IPS-18c (cell line): ENCODE data around the gene TMEM272.

ENCODE experiments used
- H3K4me3 ChIP-seq: 2 replicates; pipeline ENCODE4 v1.7.0; 2013; ENCODE audit warnings: low read depth, mild to moderate bottlenecking, low read length, moderate library complexity; ENCODE audit not compliant: insufficient read depth
- H3K9me3 ChIP-seq: one replicate; pipeline ENCODE4 v1.6.1; 2013; ENCODE audit warnings: mild to moderate bottlenecking, low read length, moderate library complexity; ENCODE audit not compliant: control insufficient read depth, insufficient read depth

TMEM272 gene, protein sequence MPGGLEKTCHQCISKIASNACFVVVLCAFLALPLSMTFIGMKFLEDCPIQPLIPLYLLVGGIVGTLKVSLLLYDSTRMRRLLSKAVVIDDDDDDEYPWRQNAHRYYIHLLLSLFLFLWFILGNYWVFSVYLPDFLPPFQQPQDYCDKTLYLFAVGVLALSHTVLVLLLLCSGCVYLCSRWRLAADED

DNA sequence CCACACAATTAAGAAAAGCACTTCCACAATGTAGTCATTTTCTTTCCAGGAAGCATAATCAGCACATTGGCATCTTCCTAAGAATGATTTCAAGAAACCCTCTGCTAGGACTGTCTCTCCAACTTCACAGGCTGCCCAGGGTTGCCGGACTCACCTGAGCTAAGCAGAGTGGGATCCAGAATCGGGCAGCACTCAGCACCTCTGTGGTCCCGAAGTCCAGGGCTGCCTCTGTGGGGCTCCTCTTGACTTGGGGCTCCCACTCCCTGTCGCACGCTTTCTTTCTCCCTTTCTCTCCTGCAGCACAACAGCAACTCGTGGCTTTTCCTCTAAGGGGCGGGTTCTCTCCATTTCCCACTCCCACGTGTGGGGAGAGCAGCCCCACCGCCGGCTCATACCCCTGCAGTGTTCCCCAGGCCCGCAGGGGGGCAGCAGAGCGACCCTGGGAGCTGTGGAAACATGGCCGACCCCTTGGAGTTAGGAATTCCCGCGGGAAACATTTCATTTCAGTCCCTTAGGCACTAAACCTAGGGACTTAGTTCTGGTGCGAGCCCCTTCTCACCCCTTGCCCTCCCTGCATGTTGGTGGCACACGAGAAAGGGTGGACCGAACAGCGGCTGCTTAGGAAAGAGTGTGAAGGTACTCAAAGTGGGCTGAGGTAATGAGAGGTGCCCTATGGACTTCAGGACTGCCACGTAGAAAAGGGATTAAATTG, at the start of gene TMEM272:
Gene TMEM272, minus strand, starts transcription at position 316 of the 712 bp plus-strand sequence. CDS start 6,647 bp downstream, outside the sequence.
- Histone ChIP-seq H3K4me3 (no peak within 1 kb of the TSS; the same call in 1 of the 2 replicates), H3K9me3 (no peaks in the 10 kb centered on the region)

DNA sequence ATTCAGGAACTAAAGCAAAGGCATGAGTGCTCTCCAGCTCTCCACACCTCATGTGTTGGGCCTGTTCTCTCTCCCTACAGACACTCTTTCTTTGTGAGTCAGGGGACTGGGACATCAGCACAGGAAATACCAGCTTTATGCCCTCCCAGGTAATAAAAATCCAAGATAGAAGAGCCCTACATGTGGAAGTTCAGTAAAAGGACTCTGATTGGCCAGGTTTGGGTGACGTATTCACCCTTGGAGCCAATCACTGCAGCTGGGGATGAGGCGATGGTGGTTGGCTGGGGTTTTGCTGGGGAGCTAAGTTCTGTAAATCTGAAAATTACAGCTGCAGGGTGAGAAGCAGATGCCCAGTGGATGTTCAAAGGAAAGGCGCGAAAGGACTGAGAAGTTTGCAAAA, 49.3 kb upstream of the TMEM272 start:
- no peak overlapping the region for H3K4me3 ChIP-seq
- peaks cover 2% of the 10 kb centered on the region for H3K9me3 ChIP-seq

DNA sequence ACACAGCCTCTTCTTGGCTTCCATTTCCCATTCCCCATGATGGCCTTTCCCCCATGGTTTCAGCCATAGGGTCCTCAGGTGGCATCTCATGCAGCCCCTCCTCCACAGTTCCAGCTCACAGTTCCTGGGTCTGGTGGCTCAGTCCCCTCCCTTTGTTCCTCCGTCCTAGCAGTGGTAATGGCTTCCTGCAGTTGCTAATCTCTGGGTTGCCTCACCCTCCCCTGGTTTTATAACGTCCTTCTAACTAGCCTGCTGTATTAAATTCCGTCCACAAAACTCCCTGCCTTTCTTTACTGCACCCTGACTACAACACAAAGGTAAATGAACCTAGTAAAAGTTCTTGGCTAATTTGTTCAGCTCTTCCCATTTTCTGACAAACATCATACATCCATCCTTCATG, 47.7 kb upstream of the TMEM272 start:
- peaks cover 2% of the 10 kb centered on the region for H3K9me3 ChIP-seq
- no peak overlapping the region for H3K4me3 ChIP-seq

DNA sequence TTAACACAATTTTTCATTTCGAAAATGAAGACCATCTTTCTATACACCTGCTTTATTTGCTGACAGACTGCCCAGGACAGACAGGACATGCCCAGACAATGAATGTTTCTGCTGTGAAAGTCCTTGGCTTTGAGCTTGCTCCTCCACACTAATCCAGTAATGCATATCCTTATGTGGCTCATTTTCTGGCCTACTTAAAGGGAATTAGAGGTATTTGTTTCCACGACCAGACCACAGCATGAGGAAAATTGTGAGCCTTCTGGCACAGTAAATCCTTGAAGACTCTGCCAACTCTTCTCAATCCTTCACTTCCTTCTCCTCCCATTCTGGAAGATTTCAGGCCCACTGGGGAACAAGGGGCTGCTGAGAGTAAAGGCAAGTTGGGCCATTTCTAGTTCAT, 42.5 kb upstream of the TMEM272 start:
- Histone ChIP-seq H3K9me3 (no peaks in the 10 kb centered on the region), H3K4me3 (no peak overlapping the region)

DNA sequence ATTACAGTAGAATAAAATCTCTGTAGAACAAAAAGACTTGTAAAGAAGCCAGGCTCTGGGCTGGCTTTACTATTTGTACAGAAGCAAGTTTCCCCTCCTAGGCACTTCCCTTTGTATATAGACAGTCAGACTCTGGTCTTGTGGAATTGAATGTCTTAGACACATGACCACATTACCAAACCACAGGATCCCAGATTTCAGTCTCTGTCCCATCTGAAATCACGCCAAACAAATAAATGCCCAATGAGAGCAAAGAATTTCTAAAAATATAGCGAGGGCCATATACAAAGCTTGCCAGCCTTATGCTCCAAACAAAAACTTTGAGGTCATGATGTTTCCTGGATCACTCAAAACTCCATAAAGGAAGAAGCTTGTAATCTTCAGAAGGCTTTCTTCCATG, 40.7 kb upstream of the TMEM272 start:
- Histone ChIP-seq H3K4me3 (no peak overlapping the region), H3K9me3 (no peaks in the 10 kb centered on the region)

DNA sequence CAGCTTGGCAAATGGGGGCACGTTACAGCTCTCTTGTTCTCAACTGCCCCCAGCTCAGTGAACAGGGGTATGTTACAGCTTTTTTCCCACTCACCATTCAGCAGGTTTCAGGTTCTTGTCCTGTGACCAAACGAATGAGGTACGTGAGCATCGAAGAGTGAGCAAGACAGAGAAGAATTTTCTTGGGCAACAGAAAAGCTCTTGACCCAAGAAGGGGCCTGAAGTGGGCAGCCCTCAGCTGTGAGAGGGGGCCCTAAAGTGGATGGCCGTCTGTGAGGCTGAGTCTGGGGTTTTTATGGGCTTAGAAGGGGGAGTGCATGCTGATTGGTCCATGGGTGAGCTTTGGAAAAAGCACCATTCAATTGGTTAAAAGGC, 38.2 kb upstream of the TMEM272 start:
- H3K9me3 ChIP-seq: no peaks in the 10 kb centered on the region
- no peak overlapping the region for H3K4me3 ChIP-seq

DNA sequence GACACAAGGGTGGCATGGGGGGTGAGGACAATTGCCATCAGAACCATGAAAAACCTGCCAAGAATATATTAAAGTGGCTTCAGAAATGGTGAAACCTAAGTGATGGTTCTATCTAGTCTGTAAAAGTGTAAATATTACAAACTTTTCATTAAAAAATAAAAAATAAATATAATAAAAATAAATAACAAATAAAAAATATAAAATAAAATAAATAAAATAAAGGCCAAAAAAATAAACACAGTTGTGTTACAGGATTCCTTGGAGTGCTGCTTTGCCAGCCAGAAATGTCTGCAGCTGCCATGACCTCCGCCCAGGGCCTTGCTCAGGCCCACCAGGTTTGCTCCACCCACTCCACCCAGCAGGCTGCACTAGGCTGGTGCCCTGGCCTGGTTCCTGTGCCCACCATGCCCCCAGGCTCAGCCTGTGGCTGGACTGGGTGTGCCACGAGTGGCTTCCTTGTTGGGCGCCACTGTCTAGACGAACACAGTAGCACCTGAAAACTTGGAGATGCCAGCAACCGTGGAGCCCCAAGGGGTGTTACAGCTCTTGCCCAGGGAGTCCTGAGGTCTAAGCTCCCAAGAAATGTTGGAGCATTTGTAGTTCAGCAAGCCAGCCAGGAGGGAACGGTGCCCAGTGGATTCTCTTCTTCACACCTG, 37.7 kb upstream of the TMEM272 start:
- no peaks in the 10 kb centered on the region for H3K9me3 ChIP-seq
- H3K4me3 ChIP-seq: no peak overlapping the region

DNA sequence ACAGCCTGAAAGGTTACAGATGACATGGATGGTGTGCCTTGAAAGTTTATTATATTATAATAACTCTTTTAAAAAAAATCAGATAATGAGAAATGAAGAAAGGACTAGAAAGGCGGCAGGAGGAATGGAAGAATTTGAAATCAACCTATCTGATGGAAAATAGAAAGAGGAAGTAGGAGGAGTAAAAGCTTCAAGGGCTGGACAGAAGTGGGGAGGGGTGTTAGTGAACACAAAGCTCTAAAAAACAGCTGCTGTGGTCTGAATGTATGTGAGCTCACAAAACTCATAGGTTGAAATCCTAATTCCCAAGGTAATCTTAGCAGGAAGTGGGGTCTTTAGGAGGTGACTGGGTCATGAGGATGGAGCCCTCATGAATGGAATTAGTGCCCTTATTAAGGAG, 36.3 kb upstream of the TMEM272 start:
- Histone ChIP-seq H3K9me3 (no peaks in the 10 kb centered on the region), H3K4me3 (no peak overlapping the region)

DNA sequence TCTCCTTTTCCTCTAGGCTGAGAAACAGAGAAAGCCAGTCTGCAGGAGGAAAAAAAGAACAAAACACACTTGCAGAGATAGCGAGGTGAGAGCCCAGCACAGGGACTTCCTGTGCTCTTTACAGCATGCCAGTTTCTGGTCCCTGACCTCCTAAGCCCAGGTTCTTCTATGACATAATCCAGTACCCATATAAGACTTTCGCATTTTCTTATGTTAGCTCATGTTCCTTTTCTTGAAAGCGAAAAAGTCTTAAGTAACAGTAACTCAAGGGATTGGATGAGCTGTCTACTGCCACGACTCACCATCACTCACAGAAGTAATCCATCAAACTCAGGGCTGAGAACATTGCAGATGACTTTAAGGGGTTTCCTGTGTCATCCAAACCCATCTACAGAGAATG, 34.2 kb upstream of the TMEM272 start:
- H3K4me3 ChIP-seq: no peak overlapping the region
- H3K9me3 ChIP-seq: no peaks in the 10 kb centered on the region

DNA sequence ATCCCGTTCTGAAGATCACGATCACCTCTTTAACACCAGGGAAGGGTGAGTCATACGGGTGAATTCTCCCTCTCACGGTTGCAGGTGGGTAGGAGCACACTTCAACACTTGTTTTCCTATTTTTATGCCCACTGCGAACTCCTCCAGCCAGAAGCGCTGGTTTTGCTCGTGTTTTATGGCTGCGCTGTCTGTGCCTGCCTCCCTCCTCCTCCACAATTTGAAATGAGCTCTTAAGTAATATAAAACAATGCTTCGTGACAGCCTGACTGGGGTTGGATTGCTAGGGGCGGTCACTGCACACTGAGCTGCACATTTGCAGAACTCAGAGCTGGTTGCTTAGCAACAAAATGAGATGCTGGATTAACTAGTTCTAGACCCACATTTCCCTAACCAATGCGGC, 29.7 kb upstream of the TMEM272 start:
- Histone ChIP-seq H3K9me3 (no peaks in the 10 kb centered on the region), H3K4me3 (no peak overlapping the region)

DNA sequence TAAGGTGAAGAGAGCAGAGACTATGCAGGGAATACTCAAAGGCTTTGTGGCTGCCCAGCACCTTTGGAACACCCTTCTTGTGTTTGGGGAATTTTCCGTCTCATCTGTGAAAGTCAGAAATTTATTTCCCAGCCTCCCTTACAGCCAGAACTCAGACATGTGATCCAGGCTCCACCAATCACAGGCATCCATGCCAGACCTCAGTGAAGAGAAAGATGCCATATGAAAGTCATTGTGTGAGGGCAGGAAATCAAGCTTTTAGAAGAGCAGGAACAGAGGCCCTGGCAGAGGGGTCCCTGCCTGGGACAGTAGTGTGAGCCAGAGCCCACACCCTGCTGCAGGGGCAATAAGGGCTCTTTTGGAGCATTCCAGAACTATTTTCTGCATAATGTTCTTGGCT, 28.9 kb upstream of the TMEM272 start:
- no peaks in the 10 kb centered on the region for H3K9me3 ChIP-seq
- H3K4me3 ChIP-seq: no peak overlapping the region

DNA sequence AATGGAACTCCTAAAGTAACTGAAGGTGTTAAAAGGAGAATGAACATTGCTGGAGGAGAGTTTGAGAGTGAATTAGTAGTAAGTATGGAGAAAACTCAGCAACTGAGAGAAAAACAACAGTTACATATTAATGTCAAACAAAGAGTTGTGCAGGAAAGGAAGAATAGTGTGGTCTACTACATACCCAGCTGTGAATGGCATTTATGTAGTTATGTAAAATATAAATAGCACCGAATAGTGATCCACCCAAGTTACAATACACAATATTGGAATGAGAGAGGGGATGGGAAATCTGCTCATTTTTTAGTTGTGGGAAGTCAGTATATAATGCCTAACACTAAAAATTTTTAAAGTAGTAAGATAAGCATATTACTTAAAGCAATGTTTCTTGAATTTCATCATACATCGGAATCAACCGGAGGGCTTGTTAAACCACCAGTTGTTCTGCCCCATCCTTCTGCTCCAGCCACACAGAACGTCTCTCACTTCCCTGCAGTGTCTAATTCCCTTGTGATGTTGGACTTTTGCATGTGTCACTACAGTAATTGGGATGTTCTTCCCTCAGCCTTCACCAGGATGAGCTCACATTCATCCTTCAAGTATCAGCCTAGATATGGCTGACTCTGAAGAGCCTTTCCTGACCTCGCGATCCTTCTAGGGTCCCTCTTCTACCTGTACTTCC, 28.3 kb upstream of the TMEM272 start:
- H3K4me3 ChIP-seq: no peak overlapping the region
- no peaks in the 10 kb centered on the region for H3K9me3 ChIP-seq

DNA sequence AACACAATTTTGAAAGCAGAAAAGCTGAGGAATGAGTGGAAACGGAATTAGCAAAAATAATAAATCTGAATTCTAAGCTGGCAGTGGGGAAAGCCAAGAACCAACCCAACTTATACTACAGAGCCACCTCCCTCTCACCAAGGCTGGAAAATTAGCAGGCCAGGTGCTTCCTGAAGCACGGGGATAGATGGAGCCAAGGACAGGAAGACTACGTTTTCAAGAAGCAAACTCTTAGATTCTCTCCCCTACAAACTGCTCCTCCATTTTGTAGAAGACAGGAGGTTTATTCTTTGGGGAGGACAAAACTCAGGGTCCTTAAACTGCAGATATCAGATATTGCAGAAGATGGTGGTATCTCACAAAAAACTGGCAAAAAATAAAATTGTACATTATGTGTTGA, 25.6 kb upstream of the TMEM272 start:
- Histone ChIP-seq H3K4me3 (no peak overlapping the region), H3K9me3 (no peaks in the 10 kb centered on the region)

DNA sequence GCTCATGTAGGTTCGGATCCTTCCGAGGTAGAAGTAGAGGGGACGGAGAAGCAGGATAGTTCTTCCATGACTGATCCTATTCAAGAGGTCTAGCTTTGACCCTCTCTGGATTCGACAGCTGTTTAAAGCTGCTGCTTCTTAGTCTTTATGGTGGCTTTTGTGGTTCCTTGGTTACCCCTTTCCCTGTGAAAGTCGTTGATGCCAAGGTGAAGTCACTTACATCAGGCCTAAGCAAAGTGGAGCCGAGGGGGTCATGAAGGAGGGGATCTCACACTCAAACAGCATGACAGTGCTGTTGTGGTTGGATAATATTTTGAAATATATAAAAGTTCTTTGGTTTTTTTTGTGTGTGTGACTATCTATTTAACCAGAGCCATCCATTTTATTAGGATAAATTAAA, 24.9 kb upstream of the TMEM272 start:
- no peak overlapping the region for H3K4me3 ChIP-seq
- H3K9me3 ChIP-seq: no peaks in the 10 kb centered on the region

DNA sequence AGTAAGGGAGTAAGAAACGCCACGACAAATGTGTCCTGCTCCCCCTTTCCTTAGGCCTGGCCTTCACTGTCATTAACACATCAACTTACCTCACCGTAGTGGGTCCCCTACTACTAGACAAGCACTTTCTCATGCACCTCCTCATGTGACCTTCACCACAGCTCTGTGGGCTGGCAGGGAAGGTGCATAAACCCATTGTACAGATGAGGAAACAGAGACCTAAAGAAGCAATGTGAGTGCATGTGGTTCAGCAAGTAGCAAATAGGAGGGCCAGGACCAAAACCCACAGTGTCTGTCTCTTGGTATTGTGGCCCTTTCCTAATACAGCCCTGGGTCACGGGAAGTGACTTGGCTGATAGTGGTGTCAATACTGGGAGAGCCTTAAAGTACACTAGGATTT, 22.1 kb upstream of the TMEM272 start:
- H3K9me3 ChIP-seq: no peaks in the 10 kb centered on the region
- no peak overlapping the region for H3K4me3 ChIP-seq

DNA sequence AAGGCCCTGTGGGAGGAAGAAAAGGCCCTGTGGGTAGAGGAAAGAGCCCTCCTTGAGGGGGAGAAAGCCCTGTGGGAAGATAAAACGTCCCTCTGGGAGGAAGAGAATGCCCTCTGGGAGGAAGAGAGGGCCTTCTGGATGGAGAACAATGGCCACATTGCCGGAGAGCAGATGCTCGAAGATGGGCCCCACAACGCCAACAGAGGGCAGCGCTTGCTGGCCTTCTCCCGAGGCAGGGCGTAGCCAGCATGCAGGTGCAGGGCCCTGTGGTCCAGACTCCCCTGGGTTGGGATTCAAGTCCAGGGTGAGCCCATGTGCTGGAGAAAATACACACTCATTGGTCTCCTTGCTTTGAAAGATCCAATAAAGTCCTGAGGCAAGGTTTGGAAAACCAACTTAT, 20.9 kb upstream of the TMEM272 start:
- H3K4me3 ChIP-seq: no peak overlapping the region

DNA sequence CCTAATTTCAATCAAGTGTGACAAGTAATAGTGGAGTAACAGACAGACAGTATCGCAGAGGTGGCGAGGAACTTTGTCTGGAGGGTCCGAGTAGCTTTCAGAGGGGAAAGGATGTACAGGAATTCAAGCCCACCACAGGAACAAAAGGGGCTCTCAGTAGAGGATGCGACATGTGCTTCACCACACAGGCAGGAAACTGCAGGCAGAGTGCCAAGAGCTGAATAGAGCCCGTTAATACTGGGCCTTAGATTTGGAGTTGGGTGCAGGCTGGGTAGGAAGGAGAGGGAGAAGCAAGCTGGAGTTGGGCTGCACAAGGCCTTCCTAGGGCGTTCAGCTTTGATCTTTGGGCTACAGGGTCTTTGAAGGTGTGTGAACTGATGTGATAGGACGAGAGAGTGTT, 18.0 kb upstream of the TMEM272 start:
- Histone ChIP-seq H3K9me3 (no peaks in the 10 kb centered on the region), H3K4me3 (no peak overlapping the region)

More for the DNA sequence above, 20.9 kb upstream of the TMEM272 start:
- no peaks in the 10 kb centered on the region for H3K9me3 ChIP-seq

DNA sequence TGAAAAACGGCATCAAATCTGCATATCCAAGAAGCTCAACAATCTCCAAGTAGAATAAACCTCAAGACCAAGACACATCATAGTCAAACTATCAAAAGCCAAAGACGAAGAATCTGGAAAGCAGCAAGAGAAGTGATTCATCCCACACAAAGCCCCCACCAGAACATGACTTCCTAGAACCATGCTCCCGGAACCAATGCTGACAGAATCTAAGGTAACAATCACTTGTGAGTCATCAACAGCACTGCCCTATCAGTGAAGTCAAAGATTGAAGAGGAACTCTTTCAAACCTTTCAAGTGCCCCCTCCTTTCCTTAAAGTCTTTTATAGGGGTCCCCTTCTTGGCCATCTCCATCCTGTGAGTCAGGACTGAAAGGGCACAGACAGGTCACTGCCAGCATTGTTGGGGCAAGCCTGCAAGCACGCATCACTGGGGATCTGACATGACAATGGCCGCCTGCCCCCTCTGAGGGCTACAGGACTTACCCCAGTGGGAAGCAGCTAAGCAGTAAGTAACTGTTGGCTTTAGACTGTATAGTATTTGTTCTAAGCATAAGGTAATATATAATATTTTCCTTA, 16.8 kb upstream of the TMEM272 start, which contains the start of gene CCDC70:
Gene CCDC70, plus strand, starts transcription at position 247 of the 578 bp plus-strand sequence. CDS start 3,443 bp downstream, outside the sequence.
- Histone ChIP-seq H3K4me3 (no peak within 1 kb of the TSS), H3K9me3 (no peaks in the 10 kb centered on the region)
